Heart right ventricle (tissue), 16 donors: ENCODE data around the gene APC2. TPM values are rescaled to one million over a fixed set of nuclear protein-coding genes. Genes with fewer than 3 reads are reported as not detected.
A peak's percentile ranks its signal among the peaks of the same experiment; 100 is the strongest.

Experiments used
- ATAC-seq, 8 donors: fragments of 200-7000 bp; cut with Tn5 transposase; one replicate each; pipeline ENCODE4 v1.9.1; 2020; ENCODE audit warnings: mild to moderate bottlenecking in 8 of 8, moderate library complexity in 8 of 8, moderate number of reproducible peaks in 1 of 8
- DNase-seq, 2 donors: peaks; one replicate each; pipeline ENCODE4 v3.0.0-alpha.2; 2020
- H3K27ac ChIP-seq, 10 donors: fragments of 200-600 bp; sonication (generic) in 2 of 10; one replicate each; pipeline versions ENCODE4 v1.5.0 to v1.8.0; 2020 to 2022; ENCODE audit warnings: mild to moderate bottlenecking in 3 of 10
- H3K27me3 ChIP-seq, 7 donors: fragments of 200-600 bp; one replicate each; pipeline ENCODE4 v1.8.0; 2021 to 2022; ENCODE audit warnings: mild to moderate bottlenecking in 2 of 7
- H3K36me3 ChIP-seq, 9 donors: fragments of 200-600 bp; sonication (generic) in 1 of 9; one replicate each; pipeline versions ENCODE4 v1.5.0 to v1.8.0; 2020 to 2022; ENCODE audit warnings: mild to moderate bottlenecking in 2 of 9
- H3K4me1 ChIP-seq, 9 donors: fragments of 200-600 bp; sonication (generic) in 1 of 9; one replicate each; pipeline versions ENCODE4 v1.5.0 to v1.8.0; 2020 to 2022; ENCODE audit warnings: mild to moderate bottlenecking in 4 of 9
- H3K4me3 ChIP-seq, 10 donors: fragments of 200-600 bp; sonication (generic) in 2 of 10; one replicate each; pipeline versions ENCODE4 v1.5.0 to v1.8.0; 2020 to 2022; ENCODE audit warnings: mild to moderate bottlenecking in 7 of 10, moderate library complexity in 2 of 10
- H3K9me3 ChIP-seq, 11 donors: fragments of 200-600 bp in 10 of 11; sonication (generic) in 2 of 11; one replicate each; pipeline versions ENCODE4 v1.5.0 to v1.8.0; 2013 to 2022; ENCODE audit warnings: mild to moderate bottlenecking in 2 of 11, control low read depth in 1 of 11, moderate library complexity in 1 of 11
- CTCF ChIP-seq, 9 donors: fragments of 200-600 bp; sonication (generic) in 2 of 9; IDR thresholded peaks; one replicate each; pipeline versions ENCODE4 v1.5.0 to v1.8.0; 2021 to 2022; ENCODE audit warnings: antibody characterized with exemption in 9 of 9, mild to moderate bottlenecking in 5 of 9, moderate library complexity in 1 of 9
- WGBS, 2 donors: extraction: QIAGEN DNeasy Blood & Tissue Kit; methylation state at CpG; one replicate each; pipeline ENCODE4 v1.1.7; 2013; ENCODE audit warnings: inconsistent platforms in 1 of 2; 5-methylcytosine and 5-hydroxymethylcytosine counted together
- intact Hi-C, 10 donors: fragments of 100-400 bp; cut with DNase I; formaldehyde crosslinking; loops; one replicate each; pipeline versions ENCODE4 v1.11.1 to v1.14.2; 2022
- polyA plus RNA-seq, 2 donors: library from polyadenylated mRNA; stranded (reverse); fragments of 200-250 nt; gene quantifications; one replicate each; pipeline ENCODE4 v1.2.3, GENCODE V29; 2013
- total RNA-seq, 10 donors: library from RNA; stranded (reverse); fragmentation: NEBNext Ultra II Directional in 3 of 10; extraction: Animal tissue kit (Norgen Biotek cat#: 25700) in 3 of 10; gene quantifications; one replicate each; pipeline versions ENCODE4 v1.2.1 to v1.2.4, GENCODE V29; 2021 to 2023
- donor health status: Arrhythmogenic right ventricular cardiomyopathy.
- donor health status: ischemic (EF 13 %, LVEDD 7.1; RV severe dilation, severe dysfunction).
- donor health status: healthy with polysubstance abuse.
- donor health status: DM: no; HTN: yes; CAD: no.
- donor health status: DM: no; HTN: no; CAD: no.
- donor health status: ischemic (EF 25% LVEDD 6.9; RV normal size, moderate dysfunction).
- donor health status: ischemic (EF 25% LVEDD 5.7; RV mildly dilated, moderate dysfunction).
- donor health status: healthy.
- donor health status: DM: yes; HTN: yes; CAD: no.
- donor health status: Ischemic cardiomyopathy.
- donor health status: ischemic (EF 35%, LVEDD 5.7; RV mildly dilated, moderate dysfunction).
- donor health status: nonischemic (EF 11% LVEDD 7.7; RV severe dilation, severe dysfunction).
- donor health status: DM: yes; HTN: yes; CAD: no.
- donor health status: PGD.
- donor health status: ischemic (EF 29% LVEDD 5.4; RV normal size, mild dysfunction).
- donor health status: nonischemic (EF 23%, LVEDD 6.1; RV moderate dilation, normal function).

Gene APC2
- total and polyA plus RNA-seq, 12 donors, result 0.02 to 0.23 (median 0.09) TPM; not detected in 1

GRCh38 chr19:1446713-1447481 is 3.0 kb upstream of the APC2 start:
- Histone ChIP-seq H3K27ac (no peak overlapping the region), H3K4me1 (peaks cover 8 to 26% (median 23%) of the 10 kb centered on the region in 9 donors), H3K27me3 (peaks cover 37 to 71% (median 66%) of the 10 kb centered on the region in 7 donors), H3K9me3 (no peaks in the 10 kb centered on the region), H3K36me3 (peaks cover 0 to 17% (median 3%) of the 10 kb centered on the region in 9 donors), H3K4me3 (peak overlapping the region in 6 of 10 donors; percentile 5 to 49 (median 47))
- no peak for DNase-seq
- intact Hi-C loops, result loop anchor here in 2 of 10 donors (10.0 kb wide), 1 partner anchor 68 kb away; the partner anchor contains the start of gene ADAMTSL5 (in 2 of the 2)
- 2 to 4% methylated on average over 58 to 63 of the region's 63 CpGs for WGBS, 2 donors
- TF ChIP-seq CTCF (IDR thresholded peaks at IDR 0.05), result no peak
- no peak for ATAC-seq

- no peak for TF ChIP-seq CTCF (IDR thresholded peaks at IDR 0.05)
- intact Hi-C loops, result loop anchor here in 2 of 10 donors (10.0 kb wide), 1 partner anchor 67 kb away; the partner anchor contains the start of gene ADAMTSL5 (in 2 of the 2)
- Histone ChIP-seq H3K4me1 (peaks cover 8 to 26% (median 23%) of the 10 kb centered on the region in 9 donors), H3K4me3 (no peak overlapping the region), H3K9me3 (no peaks in the 10 kb centered on the region), H3K36me3 (peaks cover 0 to 11% (median 0%) of the 10 kb centered on the region in 9 donors), H3K27ac (no peak overlapping the region), H3K27me3 (peaks cover 43 to 77% (median 72%) of the 10 kb centered on the region in 7 donors)
- no peak for DNase-seq
- WGBS, 2 donors, result 28 to 35% methylated on average over 4 of the region's 4 CpGs
- no peak for ATAC-seq
Observed at GRCh38 chr19:1447504-1447903, 2.4 kb upstream of the APC2 start.

GRCh38 chr19:1447944-1448343 is 2.0 kb upstream of the APC2 start:
- no peak overlapping the region for H3K4me3 ChIP-seq
- H3K9me3 ChIP-seq, result no peaks in the 10 kb centered on the region
- DNase-seq (no peak), ATAC-seq (no peak)
- TF ChIP-seq CTCF (IDR thresholded peaks at IDR 0.05), result no peak
- peaks cover 8 to 30% (median 25%) of the 10 kb centered on the region in 9 donors for H3K4me1 ChIP-seq
- no peak overlapping the region for H3K27ac ChIP-seq
- 83 to 85% methylated on average over 9 of the region's 9 CpGs for WGBS, 2 donors
- intact Hi-C loops, result loop anchor here in 2 of 10 donors (10.0 kb wide), 1 partner anchor 67 kb away; the partner anchor contains the start of gene ADAMTSL5 (in 2 of the 2)
- H3K36me3 ChIP-seq, result peaks cover 0 to 6% (median 0%) of the 10 kb centered on the region in 9 donors
- H3K27me3 ChIP-seq, result peaks cover 48 to 82% (median 76%) of the 10 kb centered on the region in 7 donors

GRCh38 chr19:1450735-1451731 is 1.1 kb downstream of the APC2 start:
- TF ChIP-seq CTCF (IDR thresholded peaks at IDR 0.05), result no peak
- no peak for ATAC-seq
- Histone ChIP-seq H3K27me3 (peaks cover 57 to 100% (median 98%) of the 10 kb centered on the region in 7 donors), H3K9me3 (no peaks in the 10 kb centered on the region), H3K4me3 (no peak overlapping the region), H3K27ac (no peak overlapping the region), H3K4me1 (peaks cover 12 to 40% (median 35%) of the 10 kb centered on the region in 9 donors), H3K36me3 (no peaks in the 10 kb centered on the region)
- WGBS, 2 donors, result 60 to 61% methylated on average over 22 of the region's 22 CpGs
- DNase-seq, result no peak
- intact Hi-C loops, result no loop called here
